Muscle layer of colon (tissue), 2 donors: ENCODE results near the gene LILRB5.
"Not testable (repeated sequence)": the region's sequence is repeated elsewhere in the genome, so short reads cannot be mapped to it uniquely, and the experiment has no call there.

Experiments used
- H3K27ac ChIP-seq: one replicate; pipeline ENCODE4 v1.7.0; 2013; ENCODE audit warnings: low read depth, mild to moderate bottlenecking, low read length, moderate library complexity
- H3K27me3 ChIP-seq, 2 donors: one replicate each; pipeline ENCODE4 v1.7.0; 2013; ENCODE audit warnings: low read length in 2 of 2, mild to moderate bottlenecking in 2 of 2; ENCODE audit not compliant: insufficient read depth in 2 of 2, control insufficient read depth in 1 of 2
- H3K36me3 ChIP-seq: one replicate; pipeline ENCODE4 v1.7.0; 2013; ENCODE audit warnings: mild to moderate bottlenecking, low read length; ENCODE audit not compliant: insufficient read depth
- H3K4me1 ChIP-seq: one replicate; pipeline ENCODE4 v1.7.0; 2013; ENCODE audit warnings: mild to moderate bottlenecking, low read length; ENCODE audit not compliant: insufficient read depth
- H3K4me3 ChIP-seq, 2 donors: one replicate each; pipeline ENCODE4 v1.7.0; 2013; ENCODE audit warnings: low read length in 2 of 2, low read depth in 1 of 2, mild to moderate bottlenecking in 1 of 2, moderate library complexity in 1 of 2
- H3K9ac ChIP-seq: one replicate; pipeline ENCODE4 v1.7.0; 2013; ENCODE audit warnings: low read length
- H3K9me3 ChIP-seq: one replicate; pipeline ENCODE4 v1.7.0; 2013; ENCODE audit warnings: mild to moderate bottlenecking, low read length
- donor health status: abdominal sarcoma.
- donor health status: Adenocarcinoma of cecum.

Gene LILRB5

GRCh38 chr19:54257116-54257480 lies at the start of gene LILRB5:
TSS of gene LILRB5 (minus strand) at chr19:54257273. CDS start at chr19:54257193, 80 bp downstream.
- Histone ChIP-seq H3K4me3 (no peak within 1 kb of the TSS), H3K27ac (no peak within 1 kb of the TSS), H3K27me3 (peaks cover 0 to 23% of the 10 kb centered on the region in 2 donors), H3K4me1 (no peaks in the 10 kb centered on the region), H3K9me3 (no peaks in the 10 kb centered on the region), H3K9ac (no peak within 1 kb of the TSS), H3K36me3 (no peaks in the 10 kb centered on the region)

GRCh38 chr19:54305141-54305540 lies 48.1 kb upstream of the LILRB5 start:
- no peak overlapping the region for H3K27ac ChIP-seq

GRCh38 chr19:54302257-54302656 lies 45.2 kb upstream of the LILRB5 start:
- H3K27ac ChIP-seq: no peak overlapping the region
- no peak overlapping the region for H3K9ac ChIP-seq
- no peaks in the 10 kb centered on the region for H3K36me3 ChIP-seq
- H3K9me3 ChIP-seq: no peaks in the 10 kb centered on the region
- H3K27me3 ChIP-seq: peaks cover 0 to 8% of the 10 kb centered on the region in 2 donors
- H3K4me3 ChIP-seq: no peak overlapping the region
- H3K4me1 ChIP-seq: no peaks in the 10 kb centered on the region

More at GRCh38 chr19:54305141-54305540, 48.1 kb upstream of the LILRB5 start:
- Histone ChIP-seq H3K4me1 (no peaks in the 10 kb centered on the region), H3K27me3 (peaks cover 0 to 8% of the 10 kb centered on the region in 2 donors), H3K9me3 (no peaks in the 10 kb centered on the region), H3K9ac (no peak overlapping the region), H3K36me3 (no peaks in the 10 kb centered on the region), H3K4me3 (no peak overlapping the region)

DNA sequence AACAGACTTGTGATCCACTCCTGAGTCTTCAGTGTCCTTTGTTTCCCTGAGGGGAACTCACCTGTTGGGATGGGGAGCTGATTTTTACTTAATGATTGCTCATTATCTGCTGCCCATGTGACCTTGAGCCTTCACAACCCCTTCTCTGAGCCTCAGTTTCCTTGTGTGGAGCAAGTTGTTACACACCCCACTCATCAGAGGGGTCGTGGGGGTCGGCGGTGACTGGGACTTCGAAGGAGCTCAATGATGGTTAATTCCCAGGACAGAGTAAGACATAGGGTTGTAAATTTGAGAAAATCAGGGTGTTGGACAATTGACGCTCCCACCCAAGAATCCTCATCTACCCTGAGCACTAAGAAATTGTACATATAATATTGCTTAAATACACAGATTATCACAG lies 42.4 kb upstream of the LILRB5 start:
- Histone ChIP-seq H3K9ac (no peak overlapping the region), H3K27me3 (no peaks in the 10 kb centered on the region), H3K4me3 (no peak overlapping the region), H3K36me3 (no peaks in the 10 kb centered on the region), H3K4me1 (no peaks in the 10 kb centered on the region), H3K27ac (no peak overlapping the region), H3K9me3 (no peaks in the 10 kb centered on the region)

GRCh38 chr19:54299126-54299498 lies 42.0 kb upstream of the LILRB5 start:
- H3K4me3 ChIP-seq: no peak overlapping the region
- no peaks in the 10 kb centered on the region for H3K27me3 ChIP-seq
- H3K36me3 ChIP-seq: no peaks in the 10 kb centered on the region
- H3K9me3 ChIP-seq: peaks cover 2% of the 10 kb centered on the region
- H3K9ac ChIP-seq: no peak overlapping the region
- no peak overlapping the region for H3K27ac ChIP-seq
- no peaks in the 10 kb centered on the region for H3K4me1 ChIP-seq

- Histone ChIP-seq H3K4me1 (no peaks in the 10 kb centered on the region), H3K36me3 (no peaks in the 10 kb centered on the region), H3K4me3 (no peak overlapping the region), H3K27ac (no peak overlapping the region), H3K9ac (no peak overlapping the region), H3K27me3 (no peaks in the 10 kb centered on the region), H3K9me3 (peaks cover 6% of the 10 kb centered on the region)
These were observed 41.5 kb upstream of the LILRB5 start for GRCh38 chr19:54298357-54299125.

GRCh38 chr19:54297759-54298305 lies 40.8 kb upstream of the LILRB5 start:
- no peaks in the 10 kb centered on the region for H3K36me3 ChIP-seq
- H3K4me1 ChIP-seq: no peaks in the 10 kb centered on the region
- no peak overlapping the region for H3K9ac ChIP-seq
- no peak overlapping the region for H3K4me3 ChIP-seq
- no peaks in the 10 kb centered on the region for H3K27me3 ChIP-seq
- peaks cover 6% of the 10 kb centered on the region for H3K9me3 ChIP-seq
- no peak overlapping the region for H3K27ac ChIP-seq

DNA sequence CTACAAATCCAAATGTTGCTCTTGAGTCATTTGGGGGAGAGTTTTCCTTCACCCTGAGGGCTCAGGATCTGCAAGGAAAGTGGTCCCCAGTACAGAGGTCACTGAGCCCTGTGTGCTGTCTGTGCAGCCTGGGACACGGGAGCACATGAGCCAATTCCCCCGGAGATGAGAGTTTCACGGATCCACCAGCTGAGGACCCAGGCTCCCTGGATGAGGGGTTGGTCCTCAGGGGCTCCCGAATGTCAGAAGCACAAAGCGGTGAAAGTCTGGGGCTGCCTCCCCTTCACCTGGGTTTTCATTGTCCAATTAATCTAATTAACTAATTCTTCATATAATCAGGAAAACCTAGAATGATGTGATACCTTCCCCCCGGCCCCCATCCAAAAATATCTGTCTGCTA lies 37.5 kb upstream of the LILRB5 start:
- no peaks in the 10 kb centered on the region for H3K36me3 ChIP-seq
- H3K9me3 ChIP-seq: peaks cover 6% of the 10 kb centered on the region
- H3K9ac ChIP-seq: no peak overlapping the region
- no peak overlapping the region for H3K27ac ChIP-seq
- no peaks in the 10 kb centered on the region for H3K4me1 ChIP-seq
- no peak overlapping the region for H3K4me3 ChIP-seq
- H3K27me3 ChIP-seq: no peaks in the 10 kb centered on the region

DNA sequence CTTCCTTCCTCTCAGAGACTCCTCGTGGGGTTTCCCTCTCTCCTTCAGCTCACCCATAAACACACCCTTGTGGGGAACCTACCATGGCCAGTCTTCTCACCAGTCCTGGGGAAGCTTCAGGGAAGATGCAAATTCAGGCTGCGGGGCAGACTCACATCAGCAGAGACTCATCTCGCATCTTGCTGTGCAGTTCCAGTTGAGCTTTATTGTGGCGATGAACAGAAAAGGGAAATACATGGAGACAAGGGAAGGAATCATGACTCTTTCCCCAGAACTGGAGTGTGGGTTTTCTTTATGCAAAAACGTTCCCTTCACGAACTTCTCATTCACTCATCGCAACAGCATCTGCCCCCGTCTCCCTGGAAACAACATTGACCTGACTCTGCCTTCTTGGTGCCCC lies 32.1 kb upstream of the LILRB5 start:
- H3K4me3 ChIP-seq, H3K36me3 ChIP-seq, H3K9ac ChIP-seq, H3K27me3 ChIP-seq, H3K4me1 ChIP-seq, H3K9me3 ChIP-seq, H3K27ac ChIP-seq: not testable (repeated sequence)

GRCh38 chr19:54287456-54287855 lies 30.4 kb upstream of the LILRB5 start:
- Histone ChIP-seq H3K27me3 (peaks cover 0 to 5% of the 10 kb centered on the region in 2 donors), H3K9ac (no peak overlapping the region), H3K36me3 (no peaks in the 10 kb centered on the region), H3K4me3 (no peak overlapping the region), H3K4me1 (no peaks in the 10 kb centered on the region), H3K27ac (no peak overlapping the region), H3K9me3 (no peaks in the 10 kb centered on the region)

DNA sequence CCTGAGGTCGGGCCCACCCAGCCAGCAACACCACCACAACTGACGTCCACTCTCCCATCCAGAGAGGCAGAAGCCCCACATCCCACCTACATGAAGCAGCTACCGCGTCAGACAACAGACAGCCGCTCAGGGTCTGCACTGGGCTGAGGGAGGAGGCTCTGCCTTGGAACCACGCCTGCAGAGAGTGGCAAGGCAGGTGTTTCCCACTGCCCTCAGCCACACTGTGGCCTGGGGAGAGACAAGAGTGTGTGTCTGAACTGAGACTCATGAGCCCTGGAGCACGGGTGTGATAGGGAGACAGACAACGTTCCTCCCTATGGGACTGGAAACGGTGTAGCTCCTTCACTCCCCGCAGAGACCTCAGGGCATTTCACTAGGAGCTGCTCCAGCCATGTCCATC lies 29.2 kb upstream of the LILRB5 start:
- not testable (repeated sequence) for H3K36me3 ChIP-seq, H3K9ac ChIP-seq, H3K9me3 ChIP-seq, H3K27me3 ChIP-seq, H3K4me1 ChIP-seq, H3K4me3 ChIP-seq, H3K27ac ChIP-seq

DNA sequence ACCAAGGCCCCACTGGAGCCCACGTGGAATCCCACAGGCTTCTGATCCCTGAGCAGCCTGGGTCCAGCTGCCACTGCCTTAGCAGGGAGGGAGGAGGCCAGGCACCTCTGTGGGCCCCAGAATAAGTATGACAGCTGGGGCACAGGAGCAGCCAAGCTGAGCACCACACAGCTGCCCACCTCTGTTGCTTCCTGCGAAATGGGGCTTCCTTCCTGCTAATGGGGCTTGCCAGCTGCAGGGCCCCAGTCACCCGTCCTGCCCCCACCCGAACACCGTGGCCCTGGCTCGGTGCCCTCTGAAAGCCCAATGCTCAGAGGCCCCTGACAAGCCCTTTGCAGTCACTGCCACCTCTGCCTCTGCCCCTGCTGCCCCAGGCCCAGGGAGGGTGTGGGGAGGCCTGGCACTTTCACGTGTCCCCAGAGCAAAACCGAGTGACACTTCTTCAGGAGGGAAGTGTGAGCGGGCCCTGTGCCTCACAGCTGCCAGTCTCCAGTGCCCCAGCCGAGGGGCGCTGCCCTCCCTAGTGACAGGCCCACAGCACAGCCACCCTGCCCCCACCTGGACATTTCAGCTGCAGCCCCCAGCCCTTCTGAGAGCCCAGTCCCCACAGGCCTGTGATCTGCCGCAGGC lies 28.5 kb upstream of the LILRB5 start:
- H3K27me3 ChIP-seq, H3K27ac ChIP-seq, H3K36me3 ChIP-seq, H3K4me3 ChIP-seq, H3K4me1 ChIP-seq, H3K9me3 ChIP-seq, H3K9ac ChIP-seq: not testable (repeated sequence)
